GM18907 (cell line): ENCODE measurements around the gene OR4M1.
"Not testable (repeated sequence)": the region's sequence is repeated elsewhere in the genome, so short reads cannot be mapped to it uniquely, and the experiment has no call there.

ENCODE experiments used
- ATAC-seq: cut with Tn5 transposase; IDR thresholded peaks from one replicate; pipeline ENCODE4 v1.9.1; 2021; ENCODE audit warnings: mild to moderate bottlenecking, moderate library complexity; ENCODE audit not compliant: unreplicated experiment

The OR4M1 gene

DNA sequence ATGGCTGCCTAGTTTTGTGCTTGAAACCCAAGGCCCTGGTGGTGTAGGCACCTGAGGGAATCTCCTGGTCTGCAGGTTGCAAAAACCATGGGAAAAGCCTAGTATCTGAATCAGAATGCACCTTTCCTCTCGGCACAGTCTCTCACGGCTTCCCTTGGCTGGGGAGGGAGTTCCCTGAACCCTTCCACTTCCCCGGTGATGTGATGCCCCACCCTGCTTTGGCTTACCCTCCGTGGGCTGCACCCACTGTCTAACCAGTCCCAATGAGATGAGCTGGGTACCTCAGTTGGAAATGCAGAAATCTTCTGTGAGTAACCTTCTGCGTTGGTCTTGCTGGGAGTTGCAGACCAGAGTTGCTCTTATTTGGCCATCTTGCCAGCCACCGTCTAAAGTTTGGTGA lies 47.7 kb downstream of the OR4M1 start:
- not testable (repeated sequence) for ATAC-seq

DNA sequence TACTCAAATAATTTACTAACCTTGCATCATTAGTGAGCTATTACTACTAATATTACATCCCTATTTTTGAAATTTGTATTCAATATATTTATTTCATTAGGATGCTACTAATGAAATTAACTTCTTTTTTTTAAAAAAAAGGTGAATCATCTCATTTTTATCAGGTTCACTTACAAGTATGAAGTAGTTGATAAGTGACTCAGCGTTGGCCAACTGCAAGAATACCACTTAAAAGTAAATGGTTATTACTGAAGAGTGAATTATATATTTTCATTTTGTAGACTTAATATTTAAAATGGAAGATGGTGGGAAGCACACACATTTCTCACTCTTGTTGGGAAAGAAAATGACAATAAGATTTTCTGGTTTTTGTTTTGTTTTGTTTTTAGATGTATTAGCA lies 49.9 kb downstream of the OR4M1 start:
- ATAC-seq = no peak

DNA sequence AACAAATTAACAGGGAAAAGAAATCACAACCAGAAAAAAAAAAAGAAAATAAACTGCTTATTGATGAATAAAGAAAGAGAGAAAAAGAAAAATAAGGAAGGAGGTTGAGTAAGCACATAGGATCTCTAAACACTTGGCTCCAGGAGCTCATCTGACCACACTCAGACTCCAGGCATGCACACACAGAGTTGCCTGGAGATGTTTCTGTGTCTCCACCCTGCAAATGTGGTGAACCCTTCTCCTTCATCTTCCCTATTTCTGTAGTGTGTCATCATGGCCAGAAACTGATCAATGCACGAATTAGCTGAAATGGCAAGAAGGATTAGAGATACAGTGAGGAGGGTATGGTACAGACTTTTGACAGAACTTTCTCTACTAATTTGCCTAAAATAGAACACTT lies 50.5 kb downstream of the OR4M1 start:
- ATAC-seq = no peak

DNA sequence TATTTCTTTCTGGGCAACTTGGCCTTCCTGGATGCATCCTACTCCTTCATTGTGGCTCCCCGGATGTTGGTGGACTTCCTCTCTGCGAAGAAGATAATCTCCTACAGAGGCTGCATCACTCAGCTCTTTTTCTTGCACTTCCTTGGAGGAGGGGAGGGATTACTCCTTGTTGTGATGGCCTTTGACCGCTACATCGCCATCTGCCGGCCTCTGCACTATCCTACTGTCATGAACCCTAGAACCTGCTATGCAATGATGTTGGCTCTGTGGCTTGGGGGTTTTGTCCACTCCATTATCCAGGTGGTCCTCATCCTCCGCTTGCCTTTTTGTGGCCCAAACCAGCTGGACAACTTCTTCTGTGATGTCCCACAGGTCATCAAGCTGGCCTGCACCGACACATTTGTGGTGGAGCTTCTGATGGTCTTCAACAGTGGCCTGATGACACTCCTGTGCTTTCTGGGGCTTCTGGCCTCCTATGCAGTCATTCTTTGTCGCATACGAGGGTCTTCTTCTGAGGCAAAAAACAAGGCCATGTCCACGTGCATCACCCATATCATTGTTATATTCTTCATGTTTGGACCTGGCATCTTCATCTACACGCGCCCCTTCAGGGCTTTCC lies 54.4 kb downstream of the OR4M1 start:
- not testable (repeated sequence) for ATAC-seq

DNA sequence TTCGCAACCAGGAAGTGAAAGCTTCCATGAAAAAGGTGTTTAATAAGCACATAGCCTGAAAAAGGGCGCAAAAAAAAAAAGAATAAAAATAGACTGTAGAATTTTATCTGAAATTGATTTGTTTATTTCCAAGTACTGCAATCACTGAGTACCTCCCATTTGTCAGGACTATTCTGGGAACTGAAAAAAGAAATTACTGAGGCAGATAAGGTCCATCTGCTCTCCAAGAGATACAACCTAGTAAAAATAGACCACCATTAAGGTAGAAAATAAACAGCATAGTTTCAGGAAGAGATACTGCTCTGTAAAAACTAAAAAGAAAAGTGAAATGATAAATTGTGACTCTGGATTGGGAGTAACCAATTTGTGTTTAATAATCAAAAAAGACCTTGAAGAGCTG lies 55.0 kb downstream of the OR4M1 start:
- no peak for ATAC-seq
